GM19099 (cell line): Measurements from ENCODE around the gene TMPRSS11D.

ENCODE experiments used
- POLR2A ChIP-seq: IDR thresholded peaks from 3 replicates; pipeline ENCODE4 v1.6.1; 2011; ENCODE audit warnings: low read depth; ENCODE audit not compliant: insufficient read length; ENCODE audit errors: extremely low read depth

TMPRSS11D gene

GRCh38 chr4:67869580-67870190 is 14.1 kb downstream of the TMPRSS11D start:
- no peak for TF ChIP-seq POLR2A

- no peak for TF ChIP-seq POLR2A
Observed at GRCh38 chr4:67861513-67861912, 22.3 kb downstream of the TMPRSS11D start.

GRCh38 chr4:67853336-67853735 is 30.5 kb downstream of the TMPRSS11D start:
- no peak for TF ChIP-seq POLR2A

- TF ChIP-seq POLR2A, result no peak
Observed at GRCh38 chr4:67820903-67821302, 62.9 kb downstream of the TMPRSS11D start.

- TF ChIP-seq POLR2A, result no peak
Observed at GRCh38 chr4:67810011-67810410, 73.8 kb downstream of the TMPRSS11D start.

GRCh38 chr4:67809502-67809901 is 74.3 kb downstream of the TMPRSS11D start:
- TF ChIP-seq POLR2A, result no peak

- TF ChIP-seq POLR2A, result no peak
Observed at GRCh38 chr4:67796810-67797209, 87.0 kb downstream of the TMPRSS11D start.

- TF ChIP-seq POLR2A, result no peak
Observed at GRCh38 chr4:67790721-67791120, 93.1 kb downstream of the TMPRSS11D start.

- TF ChIP-seq POLR2A, result no peak
Observed at GRCh38 chr4:67787311-67787710, 96.5 kb downstream of the TMPRSS11D start.

- TF ChIP-seq POLR2A, result no peak
Observed at GRCh38 chr4:67785528-67785927, 98.3 kb downstream of the TMPRSS11D start.

GRCh38 chr4:67779631-67780030 is 104.2 kb downstream of the TMPRSS11D start:
- no peak for TF ChIP-seq POLR2A

- TF ChIP-seq POLR2A, result no peak
Observed at GRCh38 chr4:67776746-67777145, 107.1 kb downstream of the TMPRSS11D start.
